GM18505 (cell line): ENCODE results near the gene ACRBP.
"Not testable (repeated sequence)": the region's sequence is repeated elsewhere in the genome, so short reads cannot be mapped to it uniquely, and the experiment has no call there.

Source experiments
- ATAC-seq: cut with Tn5 transposase; IDR thresholded peaks from one replicate; pipeline ENCODE4 v1.9.1; 2021; ENCODE audit not compliant: unreplicated experiment
- POLR2A ChIP-seq: IDR thresholded peaks from 4 replicates; pipeline ENCODE4 v1.6.1; 2011; ENCODE audit warnings: borderline replicate concordance; ENCODE audit not compliant: insufficient read depth, insufficient read length; ENCODE audit errors: extremely low read depth

The ACRBP gene

GRCh38 chr12:6605421-6606330 lies 41.6 kb downstream of the ACRBP start:
- ATAC-seq, result no peak
- no peak for TF ChIP-seq POLR2A

DNA sequence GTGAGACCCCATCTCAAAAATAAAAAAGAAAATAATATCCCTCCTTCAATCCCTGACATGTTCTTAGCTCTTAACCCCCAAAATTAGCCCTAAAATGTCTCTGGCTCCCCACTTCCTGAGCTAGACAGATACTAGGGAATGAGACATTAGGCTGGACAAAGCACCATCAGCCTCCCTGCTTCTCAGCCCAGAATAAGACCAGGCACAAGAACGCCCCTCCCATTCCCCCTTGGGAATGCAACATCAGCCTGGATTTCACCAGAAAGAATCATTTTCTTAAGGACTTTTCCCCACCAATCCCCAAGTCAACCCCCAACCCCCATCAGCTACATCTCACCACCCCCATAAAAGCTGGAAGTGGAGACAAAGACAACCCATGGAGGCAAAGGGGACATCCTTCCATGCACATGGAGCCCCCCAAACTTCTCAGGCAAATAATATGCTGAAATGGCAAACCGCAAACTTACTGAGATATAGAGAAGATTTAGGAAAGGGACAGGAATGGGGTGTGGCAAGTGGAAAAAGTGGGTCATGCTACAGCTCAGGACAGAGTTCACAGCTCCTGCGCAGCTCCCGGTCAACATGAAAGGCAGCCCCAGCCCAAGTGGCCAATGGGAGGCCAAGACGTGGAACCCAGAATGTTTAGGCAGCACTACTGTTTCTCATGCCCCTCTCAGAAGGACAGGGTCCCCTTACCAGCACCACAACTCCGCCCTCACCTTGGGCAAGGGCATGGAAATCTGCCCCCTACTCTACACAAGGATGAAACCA lies 42.8 kb downstream of the ACRBP start:
- no peak for TF ChIP-seq POLR2A
- no peak for ATAC-seq

DNA sequence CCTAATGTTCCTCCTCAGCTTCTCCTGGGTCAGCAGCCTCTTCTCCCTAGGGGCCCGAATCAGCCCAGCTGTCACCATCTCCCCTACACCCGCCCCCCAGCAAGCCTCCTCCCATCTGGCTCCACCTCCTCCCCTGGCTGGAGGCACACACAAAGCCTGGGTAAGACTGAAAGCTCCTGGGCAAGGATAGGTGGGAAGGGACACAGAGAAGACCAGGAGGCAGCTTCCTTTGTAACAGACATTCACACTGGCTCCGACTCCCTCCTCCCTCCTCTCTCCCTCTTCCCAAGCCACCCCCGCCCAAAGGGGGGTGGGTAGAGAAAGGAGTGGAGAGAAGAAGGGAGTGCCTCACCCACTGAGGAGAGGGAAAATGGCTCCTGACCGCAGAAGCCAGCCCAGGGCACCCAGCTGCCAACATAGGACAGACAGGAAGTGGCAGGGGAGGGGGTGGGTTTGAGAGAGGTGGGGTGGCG lies 44.1 kb downstream of the ACRBP start:
- no peak for TF ChIP-seq POLR2A

DNA sequence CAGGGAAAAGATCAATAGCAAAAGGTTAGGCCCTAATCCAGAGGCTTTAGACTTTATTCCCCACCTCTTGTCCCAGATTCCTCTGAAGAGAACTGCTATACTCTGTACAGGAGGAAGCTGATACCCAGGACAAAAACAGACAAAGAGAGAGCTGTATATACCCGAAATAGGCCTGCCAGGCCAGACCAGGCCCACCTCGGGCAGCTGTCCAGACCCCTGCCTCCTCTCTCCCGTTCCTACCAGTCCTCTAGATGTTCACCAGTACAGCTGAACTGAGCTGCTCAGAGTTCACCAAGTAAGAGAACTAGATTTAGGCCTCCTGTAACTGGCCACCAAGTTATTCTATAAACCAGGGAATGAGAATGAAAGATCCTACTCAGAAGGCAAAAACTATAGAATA lies 44.7 kb downstream of the ACRBP start:
- ATAC-seq, result no peak
- no peak for TF ChIP-seq POLR2A

More for the DNA sequence above, 44.1 kb downstream of the ACRBP start:
- ATAC-seq, result no peak

GRCh38 chr12:6595673-6596072 lies 51.6 kb downstream of the ACRBP start:
- not testable (repeated sequence) for ATAC-seq

GRCh38 chr12:6592087-6592486 lies 55.1 kb downstream of the ACRBP start:
- TF ChIP-seq POLR2A, result no peak
- no peak for ATAC-seq
